HUES64 (cell line): ENCODE measurements around the gene PSENEN.

Experiments
- H3K27ac ChIP-seq: 2 replicates; pipeline ENCODE4 v1.7.0; 2013; ENCODE audit warnings: low read depth, low read length, inconsistent platforms
- H3K27me3 ChIP-seq: 2 replicates; pipeline ENCODE4 v1.6.1; 2013; ENCODE audit warnings: mild to moderate bottlenecking, low read length; ENCODE audit not compliant: insufficient read depth
- H3K36me3 ChIP-seq: 2 replicates; pipeline ENCODE4 v1.6.1; 2013; ENCODE audit warnings: mild to moderate bottlenecking, low read length; ENCODE audit not compliant: insufficient read depth
- H3K4me1 ChIP-seq: 2 replicates; pipeline ENCODE4 v1.6.1; 2013; ENCODE audit warnings: mild to moderate bottlenecking, low read length, moderate library complexity; ENCODE audit not compliant: insufficient read depth
- H3K4me3 ChIP-seq: 2 replicates; pipeline ENCODE4 v1.5.1; 2013; ENCODE audit warnings: mild to moderate bottlenecking, low read length, moderate library complexity
- H3K9ac ChIP-seq: 2 replicates; pipeline ENCODE4 v1.6.1; 2013; ENCODE audit warnings: mild to moderate bottlenecking, low read depth, low read length
- H3K9me3 ChIP-seq: 2 replicates; pipeline ENCODE4 v1.6.1; 2013; ENCODE audit warnings: low read depth, low read length; ENCODE audit not compliant: insufficient read depth
- WGBS: fragments of 150-250, 120-280 bp; methylation state at CpG from one replicate; pipeline ENCODE4 v1.1.7; 2013; ENCODE audit warnings: missing lambda C conversion rate; 5-methylcytosine and 5-hydroxymethylcytosine counted together

PSENEN gene

DNA sequence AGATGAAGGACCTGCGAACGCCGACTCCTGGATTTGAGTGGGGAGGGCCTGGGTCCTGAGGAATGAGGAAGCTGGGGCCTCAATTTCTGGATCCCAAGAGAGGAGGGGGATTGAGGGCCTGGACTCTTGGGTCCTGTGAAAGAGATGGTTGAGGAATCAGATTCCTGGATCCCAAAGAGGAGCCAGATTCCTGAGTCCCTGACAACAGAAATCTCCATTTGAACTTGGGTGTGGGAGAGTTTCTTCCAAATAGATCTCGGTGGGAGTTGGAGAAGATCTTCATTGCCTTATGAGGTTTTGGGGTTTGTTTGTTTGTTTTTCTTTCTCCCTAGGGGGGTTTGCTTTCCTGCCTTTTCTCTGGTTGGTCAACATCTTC, 624 bp downstream of the PSENEN start:
- 27% methylated on average over 4 of the region's 4 CpGs for WGBS
- H3K27ac ChIP-seq: peak overlapping the region; percentile 8; the same call in 1 of the 2 replicates
- H3K9ac ChIP-seq: peak overlapping the region; percentile 72
- H3K27me3 ChIP-seq: no peaks in the 10 kb centered on the region
- H3K9me3 ChIP-seq: no peaks in the 10 kb centered on the region
- peak overlapping the region; percentile 72 for H3K4me3 ChIP-seq
- H3K36me3 ChIP-seq: peaks cover 9% of the 10 kb centered on the region
- H3K4me1 ChIP-seq: no peaks in the 10 kb centered on the region; the same call in 1 of the 2 replicates

- Histone ChIP-seq H3K27ac (no peak overlapping the region), H3K27me3 (no peaks in the 10 kb centered on the region), H3K4me1 (no peaks in the 10 kb centered on the region; the same call in 1 of the 2 replicates), H3K36me3 (peaks cover 9% of the 10 kb centered on the region), H3K9me3 (no peaks in the 10 kb centered on the region), H3K4me3 (peak overlapping the region; percentile 72), H3K9ac (no peak overlapping the region; the same call in 1 of the 2 replicates)
- 94% methylated on average over 5 of the region's 5 CpGs for WGBS
Measured at GRCh38 chr19:35746531-35746930, 1.1 kb downstream of the PSENEN start.

GRCh38 chr19:35748106-35749020, 2.9 kb downstream of the PSENEN start, which contains the start of gene LIN37:
Gene LIN37, plus strand, starts transcription at chr19:35748576. Its CDS starts 149 bp downstream, at chr19:35748725.
- 2% methylated on average over 42 of the region's 45 CpGs for WGBS
- Histone ChIP-seq H3K4me1 (no peaks in the 10 kb centered on the region; the same call in 1 of the 2 replicates), H3K27me3 (no peaks in the 10 kb centered on the region), H3K9ac (peak within 1 kb of the TSS; percentile 62), H3K36me3 (peaks cover 3% of the 10 kb centered on the region; the same call in 1 of the 2 replicates), H3K27ac (0 out of 2 replicates have a peak within 1 kb of the TSS, but pooled peaks have one; percentile 36), H3K4me3 (peak within 1 kb of the TSS; percentile 85), H3K9me3 (no peaks in the 10 kb centered on the region)

- WGBS: 95% methylated on average over 5 of the region's 5 CpGs
- Histone ChIP-seq H3K27me3 (peaks cover 3% of the 10 kb centered on the region), H3K4me1 (no peaks in the 10 kb centered on the region; the same call in 1 of the 2 replicates), H3K27ac (no peak overlapping the region), H3K9me3 (no peaks in the 10 kb centered on the region), H3K4me3 (no peak overlapping the region), H3K9ac (no peak overlapping the region), H3K36me3 (peaks cover 3% of the 10 kb centered on the region; the same call in 1 of the 2 replicates)
Measured at GRCh38 chr19:35750167-35750566, 4.7 kb downstream of the PSENEN start.

DNA sequence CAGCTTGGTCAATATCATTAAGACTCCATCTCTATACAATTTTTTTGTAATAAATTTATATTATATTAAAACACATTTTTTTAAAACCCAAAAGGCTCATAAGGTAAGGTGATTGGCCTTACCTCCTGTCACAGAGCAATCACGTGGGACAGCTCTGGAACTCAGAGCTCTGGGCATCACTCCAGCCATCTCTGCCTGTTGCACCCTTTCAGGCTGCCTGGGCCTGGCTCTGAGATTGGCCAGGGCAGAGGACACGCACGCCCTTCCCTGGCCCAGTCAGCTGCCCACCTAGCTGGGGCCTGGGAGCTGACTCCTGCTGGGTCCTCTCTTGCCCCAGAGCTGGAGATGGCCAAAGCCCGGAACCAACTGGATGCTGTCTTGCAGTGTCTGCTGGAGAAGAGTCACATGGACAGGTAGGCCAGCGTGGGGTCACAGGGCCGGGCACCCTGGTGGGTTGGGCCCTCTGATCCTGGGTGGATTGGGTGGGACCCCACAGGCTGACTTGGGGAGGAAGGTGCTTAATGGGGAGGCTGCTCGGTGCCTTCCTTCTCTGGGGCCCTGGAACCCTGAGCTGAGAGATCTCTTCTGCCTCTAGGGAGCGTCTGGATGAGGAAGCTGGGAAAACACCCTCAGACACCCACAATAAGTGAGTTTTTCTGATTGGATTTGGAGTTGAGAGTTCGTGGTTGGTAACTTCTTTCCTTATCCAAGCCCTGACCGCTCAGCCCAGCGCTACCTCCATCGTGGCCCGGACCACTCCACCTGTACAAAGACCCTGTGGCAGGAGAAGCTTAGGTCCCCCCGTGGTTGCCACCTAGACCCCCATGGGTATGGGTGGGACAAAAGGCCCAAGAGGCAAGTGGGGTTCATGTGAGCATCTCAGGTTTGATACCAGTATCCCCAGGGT, 6.6 kb downstream of the PSENEN start:
- Histone ChIP-seq H3K4me3 (no peak overlapping the region), H3K9me3 (no peaks in the 10 kb centered on the region), H3K4me1 (peaks cover 7% of the 10 kb centered on the region; the same call in 1 of the 2 replicates), H3K27ac (no peak overlapping the region), H3K27me3 (peaks cover 19% of the 10 kb centered on the region), H3K36me3 (no peaks in the 10 kb centered on the region; the same call in 1 of the 2 replicates), H3K9ac (no peak overlapping the region)
- 92% methylated on average over 13 of the region's 14 CpGs for WGBS

DNA sequence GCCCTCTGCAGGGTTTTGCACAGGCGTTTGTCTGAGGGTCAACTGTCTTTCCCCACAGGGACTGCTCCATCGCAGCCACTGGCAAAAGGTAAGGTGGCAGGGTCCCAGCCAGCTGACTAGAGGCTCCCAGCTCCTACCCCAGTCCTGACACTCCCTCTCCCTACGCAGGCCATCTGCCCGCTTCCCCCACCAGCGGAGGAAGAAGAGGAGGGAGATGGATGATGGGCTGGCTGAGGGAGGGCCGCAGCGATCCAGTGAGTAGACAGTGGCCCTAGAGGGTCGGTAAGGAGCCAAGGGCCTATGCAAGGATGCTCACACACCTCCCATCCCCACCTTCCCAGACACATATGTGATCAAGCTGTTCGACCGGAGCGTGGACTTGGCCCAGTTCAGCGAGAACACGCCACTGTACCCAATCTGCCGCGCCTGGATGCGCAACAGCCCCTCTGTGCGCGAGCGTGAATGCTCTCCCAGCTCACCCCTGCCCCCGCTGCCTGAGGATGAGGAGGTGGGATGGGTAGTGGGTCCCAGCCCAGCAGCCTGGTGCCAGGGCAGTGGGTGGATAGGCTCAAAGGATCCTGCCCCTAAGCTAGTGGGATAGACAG, 7.4 kb downstream of the PSENEN start:
- Histone ChIP-seq H3K4me3 (no peak overlapping the region), H3K9me3 (no peaks in the 10 kb centered on the region), H3K4me1 (peaks cover 9% of the 10 kb centered on the region; the same call in 1 of the 2 replicates), H3K9ac (no peak overlapping the region), H3K27ac (no peak overlapping the region), H3K27me3 (peaks cover 19% of the 10 kb centered on the region), H3K36me3 (no peaks in the 10 kb centered on the region)
- 95% methylated on average over 19 of the region's 20 CpGs for WGBS

DNA sequence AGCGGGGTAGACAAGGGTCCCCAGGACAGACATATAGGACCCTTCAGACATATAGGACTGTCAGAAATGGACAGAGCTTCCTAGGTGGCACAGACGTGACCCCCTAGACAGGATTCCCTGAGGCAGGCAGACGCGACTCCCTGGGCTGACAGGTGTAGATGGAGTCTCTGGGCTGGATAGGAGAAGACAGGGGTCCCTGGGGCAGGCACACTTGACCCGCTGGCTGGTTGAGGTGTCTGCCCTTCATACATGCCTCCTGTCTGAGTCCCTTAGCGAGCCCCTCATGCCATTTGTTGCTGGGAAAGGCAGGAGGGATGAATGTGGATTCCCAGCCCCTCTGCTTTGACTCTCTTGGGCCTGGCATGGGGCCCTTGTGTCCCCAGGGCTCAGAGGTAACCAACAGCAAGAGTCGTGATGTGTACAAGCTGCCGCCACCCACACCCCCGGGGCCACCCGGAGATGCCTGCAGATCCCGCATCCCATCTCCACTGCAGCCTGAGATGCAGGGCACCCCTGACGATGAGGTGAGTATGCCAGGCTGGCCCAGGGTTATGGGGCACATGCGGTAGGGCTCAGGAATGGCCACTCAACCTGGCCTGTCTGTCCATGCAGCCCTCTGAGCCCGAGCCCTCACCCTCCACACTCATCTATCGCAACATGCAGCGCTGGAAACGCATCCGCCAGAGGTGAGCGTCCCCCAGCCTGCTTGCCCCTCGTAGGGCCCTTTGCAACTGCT, 8.4 kb downstream of the PSENEN start:
- H3K27ac ChIP-seq: no peak overlapping the region
- WGBS: 94% methylated on average over 20 of the region's 20 CpGs
- no peak overlapping the region for H3K4me3 ChIP-seq
- H3K9ac ChIP-seq: no peak overlapping the region
- H3K27me3 ChIP-seq: peaks cover 19% of the 10 kb centered on the region
- no peaks in the 10 kb centered on the region for H3K9me3 ChIP-seq
- no peaks in the 10 kb centered on the region for H3K36me3 ChIP-seq
- H3K4me1 ChIP-seq: peaks cover 9% of the 10 kb centered on the region; the same call in 1 of the 2 replicates

- Histone ChIP-seq H3K36me3 (no peaks in the 10 kb centered on the region), H3K9me3 (no peaks in the 10 kb centered on the region), H3K27me3 (peaks cover 19% of the 10 kb centered on the region), H3K27ac (no peak overlapping the region), H3K4me1 (peaks cover 9% of the 10 kb centered on the region; the same call in 1 of the 2 replicates), H3K9ac (no peak overlapping the region), H3K4me3 (no peak overlapping the region)
- 88% methylated on average over 13 of the region's 13 CpGs for WGBS
Measured at GRCh38 chr19:35754370-35755130, 9.1 kb downstream of the PSENEN start.

- WGBS: 41% methylated on average over 17 of the region's 17 CpGs
- peak overlapping the region; percentile 3; the same call in 1 of the 2 replicates for H3K9ac ChIP-seq
Measured at GRCh38 chr19:35755131-35755549, 9.7 kb downstream of the PSENEN start.

More at GRCh38 chr19:35755131-35755549, 9.7 kb downstream of the PSENEN start:
- peaks cover 9% of the 10 kb centered on the region; the same call in 1 of the 2 replicates for H3K4me1 ChIP-seq
- H3K27me3 ChIP-seq: peaks cover 19% of the 10 kb centered on the region
- H3K27ac ChIP-seq: no peak overlapping the region
- H3K4me3 ChIP-seq: peak overlapping the region; percentile 56
- peaks cover 3% of the 10 kb centered on the region; the same call in 1 of the 2 replicates for H3K36me3 ChIP-seq
- H3K9me3 ChIP-seq: no peaks in the 10 kb centered on the region
